ENCODE results near the gene NMNAT3. TPM values are rescaled to one million over a fixed set of nuclear protein-coding genes. Genes with fewer than 3 reads are reported as not detected.
"Not testable (repeated sequence)": the region's sequence is repeated elsewhere in the genome, so short reads cannot be mapped to it uniquely, and the experiment has no call there.

NMNAT3 gene
- polyA plus RNA-seq, 4 donors, result 4.5 to 10.0 (median 8.1) TPM

- DNase-seq (ENCODE audit: low read depth in 4 of 4, low spot score in 3 of 4), result no peak
Measured at GRCh38 chr3:139586420-139587017, 91.3 kb downstream of the NMNAT3 start.

GRCh38 chr3:139585820-139586219 is 92.0 kb downstream of the NMNAT3 start:
- DNase-seq (ENCODE audit: low read depth in 4 of 4, low spot score in 3 of 4), result no peak

DNA sequence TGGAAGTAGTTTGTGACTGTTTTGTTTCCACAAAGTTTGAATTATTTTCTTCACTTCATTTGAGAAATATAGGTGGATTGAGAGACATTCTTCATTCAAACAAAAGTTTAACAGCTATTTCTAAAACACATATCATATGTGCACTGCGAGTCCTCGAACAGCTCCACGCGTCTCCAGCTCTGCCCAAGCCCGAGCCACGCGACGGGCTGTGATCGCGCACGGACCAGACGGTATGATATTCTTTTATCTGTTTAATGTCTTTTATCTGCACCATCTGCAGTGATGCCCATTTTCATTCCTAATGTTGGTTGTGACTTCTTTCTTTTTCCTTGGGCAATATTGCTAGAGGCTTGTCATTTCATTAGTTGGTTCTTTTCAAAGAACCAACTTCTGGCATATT is 94.1 kb downstream of the NMNAT3 start:
- not testable (repeated sequence) for DNase-seq (ENCODE audit: low read depth in 4 of 4, low spot score in 3 of 4)

DNA sequence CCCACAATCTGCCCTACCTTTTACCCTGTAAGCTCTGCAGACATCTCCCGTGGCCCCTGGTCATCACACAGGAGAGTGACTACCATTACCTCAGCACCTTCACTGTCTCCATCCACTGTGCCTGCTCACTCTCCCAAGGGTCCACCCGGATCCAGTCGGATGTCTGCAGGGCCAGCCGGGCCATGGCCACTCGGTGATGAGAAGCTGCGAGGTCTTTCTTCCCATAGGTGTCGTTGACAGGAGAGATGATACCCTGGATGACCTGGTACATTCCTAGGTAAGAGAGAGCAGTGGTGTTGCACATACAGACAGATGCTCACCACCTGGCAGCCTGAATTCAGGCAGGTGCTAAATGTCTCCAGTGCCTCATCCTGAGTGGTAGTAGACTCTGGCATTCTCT is 99.0 kb downstream of the NMNAT3 start:
- no peak for DNase-seq (ENCODE audit: low read depth in 4 of 4, low spot score in 3 of 4)

DNA sequence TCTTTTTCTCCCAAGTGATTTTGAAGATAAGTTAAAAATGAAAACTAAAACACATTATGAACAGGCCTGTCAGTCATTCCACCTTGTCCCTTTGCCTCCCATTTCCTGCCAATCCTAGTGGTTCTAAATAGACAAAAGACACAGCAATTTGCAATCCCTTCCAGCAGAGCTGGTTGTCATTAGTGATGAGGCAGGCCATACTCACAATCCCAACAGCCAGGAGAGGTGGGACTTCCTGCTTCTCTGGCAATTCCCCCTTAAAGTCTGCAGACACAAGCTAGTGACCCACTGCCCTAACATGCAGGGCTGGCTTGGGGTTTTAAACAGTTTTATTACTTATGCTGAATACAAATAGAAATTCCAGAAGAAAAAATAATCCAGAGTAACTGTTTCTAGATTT is 99.9 kb downstream of the NMNAT3 start:
- no peak for DNase-seq (ENCODE audit: low read depth in 4 of 4, low spot score in 3 of 4)

- no peak for DNase-seq (ENCODE audit: low read depth in 4 of 4, low spot score in 3 of 4)
Measured at GRCh38 chr3:139577346-139577745, 100.4 kb downstream of the NMNAT3 start.

GRCh38 chr3:139574026-139574947 is 103.5 kb downstream of the NMNAT3 start:
- DNase-seq (ENCODE audit: low read depth in 4 of 4, low spot score in 3 of 4), result no peak

- no peak for DNase-seq (ENCODE audit: low read depth in 4 of 4, low spot score in 3 of 4)
Measured at GRCh38 chr3:139572847-139573672, 104.7 kb downstream of the NMNAT3 start.

DNA sequence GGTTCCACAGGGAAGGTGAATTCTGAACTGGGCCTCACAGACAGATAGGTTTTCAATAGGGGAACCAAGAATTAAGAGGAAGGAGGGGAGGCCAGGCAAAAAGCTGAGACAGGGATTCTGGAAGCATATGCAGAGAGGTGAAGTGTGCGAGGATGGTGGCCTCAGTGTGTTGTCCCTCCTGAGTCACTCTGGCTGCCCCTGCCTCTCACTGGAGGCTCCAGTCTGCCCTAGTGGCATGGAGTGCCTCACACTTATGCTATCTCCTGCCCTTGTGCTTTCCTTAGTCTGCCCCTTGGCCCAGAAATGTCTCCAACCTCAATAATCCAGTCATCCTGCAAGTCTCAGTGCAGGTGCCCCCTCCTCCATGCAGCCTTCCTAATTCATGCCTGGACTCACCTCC is 106.1 kb downstream of the NMNAT3 start:
- DNase-seq (ENCODE audit: low read depth in 4 of 4, low spot score in 3 of 4), result no peak

GRCh38 chr3:139564294-139564861 is 113.4 kb downstream of the NMNAT3 start:
- DNase-seq (ENCODE audit: low read depth in 4 of 4, low spot score in 3 of 4), result no peak

DNA sequence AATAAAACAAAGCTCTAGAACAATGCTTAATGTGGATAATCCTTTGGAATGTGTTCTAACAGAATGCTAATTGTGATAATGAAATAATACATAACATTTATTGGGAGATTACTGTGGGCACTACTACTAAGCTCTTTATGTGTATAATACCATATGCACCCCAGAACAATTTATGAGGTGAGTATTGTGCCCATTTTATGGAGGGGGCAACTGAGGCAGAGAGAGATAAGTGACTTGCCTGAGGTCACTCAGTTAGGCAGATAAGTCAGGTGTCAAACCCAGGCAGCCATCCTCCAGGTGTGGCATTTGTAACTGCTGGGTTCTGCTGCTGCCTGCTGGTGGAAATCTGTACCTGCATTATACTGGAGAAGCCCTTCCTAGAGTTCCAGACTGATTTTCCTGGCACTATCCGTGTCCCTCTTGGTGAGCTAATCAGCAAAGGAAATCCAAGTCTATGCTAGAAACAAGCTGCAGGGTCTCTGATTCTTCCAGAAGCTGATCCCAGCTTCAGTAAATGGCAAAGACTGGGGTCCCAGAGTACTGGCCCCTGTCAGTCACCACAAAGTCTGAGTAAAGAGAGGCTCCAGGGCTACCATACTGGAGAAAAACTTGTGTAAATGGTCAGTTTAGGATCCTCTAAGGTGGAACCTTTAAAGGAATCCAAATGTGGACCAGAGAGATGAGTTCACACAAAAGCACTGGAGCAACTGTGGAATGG is 115.7 kb downstream of the NMNAT3 start:
- no peak for DNase-seq (ENCODE audit: low read depth in 4 of 4, low spot score in 3 of 4)

DNA sequence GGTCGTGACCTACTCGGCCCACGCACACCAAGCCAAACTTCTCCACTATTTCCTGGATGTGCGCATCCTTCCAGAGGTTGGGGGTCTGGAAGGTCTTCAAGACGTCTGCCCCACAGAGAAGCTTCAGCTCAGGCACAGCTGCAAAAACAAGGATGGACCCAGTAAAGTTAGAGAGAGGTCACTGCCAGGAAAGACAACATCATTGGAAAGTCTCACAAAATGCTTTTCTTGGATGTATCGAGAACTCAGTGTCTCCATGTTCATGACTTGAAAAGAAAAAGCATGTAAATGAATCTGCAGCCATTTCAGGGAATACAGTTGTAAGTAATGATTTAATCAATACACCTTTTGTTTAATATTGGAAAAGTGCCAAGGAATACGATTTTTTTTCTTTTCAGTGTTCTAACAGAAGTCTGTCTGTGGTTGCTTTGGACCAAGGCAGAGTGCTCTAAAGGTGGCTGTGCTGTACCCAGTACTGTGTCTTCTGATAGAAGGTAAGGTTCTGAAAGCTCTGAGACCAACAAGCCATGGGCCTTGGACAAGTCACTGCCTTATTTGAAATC is 116.4 kb downstream of the NMNAT3 start:
- no peak for DNase-seq (ENCODE audit: low read depth in 4 of 4, low spot score in 3 of 4)

GRCh38 chr3:139560411-139560810 is 117.4 kb downstream of the NMNAT3 start:
- DNase-seq (ENCODE audit: low read depth in 4 of 4, low spot score in 3 of 4), result no peak

DNA sequence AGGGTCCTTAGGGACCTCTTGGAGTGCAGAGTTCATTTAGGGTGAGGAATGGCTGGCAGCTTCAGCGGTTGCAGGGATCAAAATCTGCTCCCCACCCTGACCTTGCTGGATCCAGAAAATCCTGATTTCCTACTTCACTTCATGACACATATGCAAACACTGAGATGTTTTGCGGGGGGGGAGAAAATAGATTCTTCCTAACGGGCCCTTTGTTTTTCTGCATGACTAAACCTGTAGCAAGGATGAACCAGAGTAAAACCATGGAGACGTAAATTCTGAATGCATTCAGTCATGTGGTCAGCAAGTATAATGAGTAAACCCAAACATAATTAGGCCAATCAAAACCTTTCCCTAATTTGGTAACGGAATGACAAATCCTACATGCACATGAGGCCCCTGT is 118.2 kb downstream of the NMNAT3 start:
- no peak for DNase-seq (ENCODE audit: low read depth in 4 of 4, low spot score in 3 of 4)

DNA sequence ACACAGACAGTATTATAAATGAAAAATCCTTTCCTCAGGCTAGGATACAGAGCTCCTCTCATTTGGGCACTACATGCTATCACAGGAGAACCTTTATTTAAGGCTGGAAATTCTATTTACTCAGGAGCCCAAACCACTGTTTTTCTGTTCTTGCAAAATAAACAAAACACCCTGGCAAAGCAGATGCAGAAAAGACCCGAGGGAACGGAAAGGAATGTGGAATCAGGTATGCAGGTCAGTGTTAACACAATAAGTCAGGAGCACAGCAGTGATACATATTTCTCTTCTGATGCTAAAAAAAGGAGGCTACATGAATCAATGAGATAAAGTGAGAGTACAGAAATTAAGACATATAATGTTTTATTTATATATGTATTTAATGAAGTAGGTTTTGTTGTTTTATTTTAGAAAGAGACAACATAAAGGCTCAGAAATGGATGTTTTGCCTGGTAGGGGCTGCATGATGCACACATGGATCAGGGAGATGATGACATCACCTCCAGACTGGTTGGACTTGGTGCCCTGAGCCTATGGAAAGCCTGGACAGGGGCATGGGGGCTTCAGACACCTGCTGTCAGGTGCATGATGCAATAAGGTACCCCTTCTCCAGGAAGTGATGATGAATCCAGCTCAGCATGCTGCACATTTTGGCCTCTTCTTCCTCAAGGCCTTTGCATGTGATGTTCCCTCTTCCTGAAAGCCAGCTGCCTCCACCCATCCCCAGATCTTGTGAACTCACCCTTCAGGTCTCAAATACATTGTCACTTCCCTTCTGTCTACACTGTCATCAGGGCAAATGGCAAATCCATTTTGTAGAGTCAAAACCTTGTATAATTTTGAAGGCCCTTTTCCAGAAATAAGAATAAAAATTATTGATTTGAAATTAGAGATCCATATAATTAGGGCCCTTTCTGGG is 119.2 kb downstream of the NMNAT3 start:
- no peak for DNase-seq (ENCODE audit: low read depth in 4 of 4, low spot score in 3 of 4)

DNA sequence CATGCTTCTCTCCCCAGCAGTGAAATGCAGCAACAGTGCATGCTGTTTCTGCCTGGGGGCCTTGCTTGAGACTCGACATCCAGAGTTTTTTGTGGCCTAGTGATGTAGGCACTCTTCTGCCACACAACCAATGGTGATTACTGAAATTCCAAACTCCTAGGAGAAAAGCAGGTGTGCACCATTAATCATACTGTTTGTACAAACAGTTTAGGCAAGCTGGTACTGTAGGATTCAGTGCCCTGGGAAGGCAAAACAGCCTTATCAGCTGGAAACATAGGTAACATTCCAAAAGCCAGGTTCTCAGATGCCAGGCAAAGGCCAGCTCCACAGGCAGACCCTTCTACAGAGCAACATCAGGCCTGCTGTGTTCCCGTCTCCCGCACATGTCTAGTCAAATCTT is 120.7 kb downstream of the NMNAT3 start:
- DNase-seq (ENCODE audit: low read depth in 4 of 4, low spot score in 3 of 4), result no peak

GRCh38 chr3:139555249-139555648 is 122.5 kb downstream of the NMNAT3 start:
- no peak for DNase-seq (ENCODE audit: low read depth in 4 of 4, low spot score in 3 of 4)

- DNase-seq (ENCODE audit: low read depth in 4 of 4, low spot score in 3 of 4), result no peak
Measured at GRCh38 chr3:139554628-139555027, 123.1 kb downstream of the NMNAT3 start.
